NCI-H2029 treated with DMSO at 0.1 percent for 48 hours (cell line): Measurements from ENCODE around the gene LMBRD2.
"Not testable (repeated sequence)": the region's sequence is repeated elsewhere in the genome, so short reads cannot be mapped to it uniquely, and the experiment has no call there.

Source experiments
- DNase-seq: peaks from one replicate; lab custom pipeline; 2025; lab: John Stamatoyannopoulos, UW

Gene LMBRD2

GRCh38 chr5:36161361-36161760 lies 9.7 kb upstream of the LMBRD2 start:
- no peak for DNase-seq

- DNase-seq: no peak
Measured at GRCh38 chr5:36160617-36161016, 8.9 kb upstream of the LMBRD2 start.

GRCh38 chr5:36158144-36158543 lies 6.5 kb upstream of the LMBRD2 start:
- no peak for DNase-seq

- no peak for DNase-seq
Measured at GRCh38 chr5:36156619-36157018, 4.9 kb upstream of the LMBRD2 start.

GRCh38 chr5:36156121-36156601 lies 4.5 kb upstream of the LMBRD2 start:
- DNase-seq: no peak

GRCh38 chr5:36155291-36155690 lies 3.6 kb upstream of the LMBRD2 start:
- DNase-seq: no peak

GRCh38 chr5:36153726-36154125 lies 2.0 kb upstream of the LMBRD2 start:
- DNase-seq: no peak

GRCh38 chr5:36153298-36153677 lies 1.6 kb upstream of the LMBRD2 start:
- no peak for DNase-seq

- DNase-seq: peak; percentile 40
Measured at GRCh38 chr5:36152324-36153297, 924 bp upstream of the LMBRD2 start.

GRCh38 chr5:36150676-36151433 lies 832 bp downstream of the LMBRD2 start:
- no peak for DNase-seq

GRCh38 chr5:36147681-36148080 lies 4.0 kb downstream of the LMBRD2 start:
- DNase-seq: no peak

GRCh38 chr5:36146390-36146789 lies 5.3 kb downstream of the LMBRD2 start:
- no peak for DNase-seq

GRCh38 chr5:36145311-36145710 lies 6.4 kb downstream of the LMBRD2 start:
- DNase-seq: no peak

GRCh38 chr5:36138900-36139683 lies 12.6 kb downstream of the LMBRD2 start:
- DNase-seq: no peak

- no peak for DNase-seq
Measured at GRCh38 chr5:36136581-36136980, 15.1 kb downstream of the LMBRD2 start.

GRCh38 chr5:36135988-36136387 lies 15.7 kb downstream of the LMBRD2 start:
- DNase-seq: no peak

GRCh38 chr5:36133009-36133408 lies 18.7 kb downstream of the LMBRD2 start:
- not testable (repeated sequence) for DNase-seq

GRCh38 chr5:36129666-36130065 lies 22.0 kb downstream of the LMBRD2 start:
- not testable (repeated sequence) for DNase-seq

- no peak for DNase-seq
Measured at GRCh38 chr5:36128795-36129194, 22.9 kb downstream of the LMBRD2 start.

GRCh38 chr5:36125868-36126267 lies 25.8 kb downstream of the LMBRD2 start:
- DNase-seq: no peak

- DNase-seq: no peak
Measured at GRCh38 chr5:36111238-36111637, 40.4 kb downstream of the LMBRD2 start.
